IMR-90 (cell line): Measurements from ENCODE around the gene ABTB1. TPM values are rescaled to one million over a fixed set of nuclear protein-coding genes. Genes with fewer than 3 reads are reported as not detected.

ENCODE experiments used
- ATAC-seq: fragments of 200-7000 bp; cut with Tn5 transposase; 2 replicates; pipeline ENCODE4 v1.9.1; 2020; ENCODE audit warnings: low read depth, mild to moderate bottlenecking, moderate library complexity
- BruUV-seq: library from RNA; stranded (reverse); fragments of 400-500 nt; replicated peaks from 2 replicates; lab custom pipeline; 2021; lab: Mats Ljungman, UMichigan
- CTCF ChIA-PET: fragments of 300-600 bp; formaldehyde crosslinking; extraction: SDS; loops from one replicate; lab custom pipeline; 2021; ENCODE audit warnings: antibody characterized with exemption; lab: Yijun Ruan, JAX
- POLR2A ChIA-PET: fragments of 300-600 bp; sonication (Branson Sonifier 250); formaldehyde crosslinking; loops from one replicate; lab custom pipeline; 2022; ENCODE audit warnings: antibody characterized with exemption; ENCODE audit not compliant: unreplicated experiment; lab: Charles Lee
- DNase-seq: peaks from one replicate; pipeline ENCODE4 v3.0.0; 2013
- H2AFZ ChIP-seq: replicated peaks from 2 replicates; pipeline ENCODE3; 2013; ENCODE audit warnings: low read length, mild to moderate bottlenecking; ENCODE audit not compliant: poor library complexity
- H2AK5ac ChIP-seq: 2 replicates; pipeline ENCODE4 v1.6.1; 2013; ENCODE audit warnings: low read depth, low read length, inconsistent platforms
- H2AK9ac ChIP-seq: replicated peaks from 2 replicates; pipeline ENCODE3; 2013; ENCODE audit warnings: mild to moderate bottlenecking, low read depth, low read length, moderate library complexity; ENCODE audit not compliant: poor library complexity
- H2BK120ac ChIP-seq: 2 replicates; pipeline ENCODE4 v1.6.1; 2013; ENCODE audit warnings: low read depth, low read length, inconsistent platforms
- H2BK15ac ChIP-seq: 3 replicates; pipeline ENCODE4 v1.6.1; 2013; ENCODE audit warnings: low read depth, low read length, inconsistent platforms
- H2BK20ac ChIP-seq: 2 replicates; pipeline ENCODE4 v1.6.1; 2013; ENCODE audit warnings: low read depth, mild to moderate bottlenecking, inconsistent platforms, low read length, moderate library complexity
- H2BK5ac ChIP-seq: 2 replicates; pipeline ENCODE4 v1.6.1; 2013; ENCODE audit warnings: mild to moderate bottlenecking, low read depth, low read length, inconsistent platforms; ENCODE audit not compliant: poor library complexity, severe bottlenecking
- H3K14ac ChIP-seq: replicated peaks from 2 replicates; pipeline ENCODE4 v1.6.1; 2013; ENCODE audit warnings: low read depth, low read length, inconsistent platforms
- H3K18ac ChIP-seq: 2 replicates; pipeline ENCODE4 v1.6.1; 2013; ENCODE audit warnings: low read depth, low read length, control low read depth
- H3K23ac ChIP-seq: 2 replicates; pipeline ENCODE4 v1.6.1; 2013; ENCODE audit warnings: low read depth, low read length, inconsistent platforms
- H3K27ac ChIP-seq: 2 replicates; pipeline ENCODE4 v1.5.1; 2013; ENCODE audit warnings: mild to moderate bottlenecking, control low read depth, low read length; ENCODE audit not compliant: insufficient read depth
- H3K27me3 ChIP-seq: 2 replicates; pipeline ENCODE4 v1.6.1; 2013; ENCODE audit warnings: low read length; ENCODE audit not compliant: control insufficient read depth, insufficient read depth
- H3K36me3 ChIP-seq: 2 replicates; pipeline ENCODE4 v1.6.1; 2013; ENCODE audit warnings: low read length, mixed read lengths; ENCODE audit not compliant: control insufficient read depth, insufficient read depth
- H3K4ac ChIP-seq: 2 replicates; pipeline ENCODE4 v1.6.1; 2013; ENCODE audit warnings: low read depth, low read length, inconsistent platforms
- H3K4me1 ChIP-seq: 2 replicates; pipeline ENCODE4 v1.6.1; 2013; ENCODE audit warnings: low read length, mixed read lengths; ENCODE audit not compliant: control insufficient read depth, insufficient read depth
- H3K4me2 ChIP-seq: 2 replicates; pipeline ENCODE4 v1.6.1; 2013; ENCODE audit warnings: low read depth, mild to moderate bottlenecking, control low read depth, low read length, moderate library complexity
- H3K4me3 ChIP-seq: 2 replicates; pipeline ENCODE4 v1.5.1; 2013; ENCODE audit warnings: low read depth, mild to moderate bottlenecking, control low read depth, low read length, moderate library complexity; ENCODE audit not compliant: insufficient read depth
- H3K56ac ChIP-seq: 2 replicates; pipeline ENCODE4 v1.6.1; 2013; ENCODE audit warnings: low read length, inconsistent platforms; ENCODE audit not compliant: insufficient read depth; ENCODE audit errors: extremely low read depth
- H3K79me1 ChIP-seq, 2 experiments: 2 replicates each; pipeline ENCODE4 v1.6.1; 2013; ENCODE audit warnings: low read length in 2 of 2, inconsistent platforms in 1 of 2, low read depth in 1 of 2
- H3K9ac ChIP-seq: 2 replicates; pipeline ENCODE4 v1.6.1; 2013; ENCODE audit warnings: low read depth, low read length, control low read depth
- H3K9me1 ChIP-seq: 2 replicates; pipeline ENCODE4 v1.6.1; 2013; ENCODE audit warnings: low read length, inconsistent platforms; ENCODE audit not compliant: insufficient read depth
- H3K9me3 ChIP-seq: 2 replicates; pipeline ENCODE4 v1.6.1; 2013; ENCODE audit warnings: low read length; ENCODE audit not compliant: control insufficient read depth, insufficient read depth
- H4K20me1 ChIP-seq: 2 replicates; pipeline ENCODE4 v1.6.1; 2013; ENCODE audit warnings: low read length, inconsistent platforms; ENCODE audit not compliant: insufficient read depth
- H4K5ac ChIP-seq: 2 replicates; pipeline ENCODE4 v1.6.1; 2013; ENCODE audit warnings: mild to moderate bottlenecking, low read depth, low read length, control low read depth
- H4K8ac ChIP-seq, 2 experiments: 2 replicates each; pipeline ENCODE4 v1.6.1; 2013; ENCODE audit warnings: low read depth in 2 of 2, low read length in 2 of 2, control low read depth in 1 of 2, inconsistent platforms in 1 of 2
- H4K91ac ChIP-seq: 2 replicates; pipeline ENCODE4 v1.6.1; 2013; ENCODE audit warnings: low read depth, low read length, inconsistent platforms; ENCODE audit not compliant: insufficient read depth
- MXI1 ChIP-seq: IDR thresholded peaks from 2 replicates; pipeline ENCODE4 v1.6.1; 2012; ENCODE audit warnings: low read depth, mild to moderate bottlenecking, low read length, moderate library complexity, borderline replicate concordance
- RCOR1 ChIP-seq: IDR thresholded peaks from 2 replicates; pipeline ENCODE4 v1.6.1; 2012; ENCODE audit warnings: mild to moderate bottlenecking, low read length, improper control_type of control experiment; ENCODE audit not compliant: insufficient replicate concordance
- SMC3 ChIP-seq: fragments of 150-350 bp; IDR thresholded peaks from 2 replicates; pipeline ENCODE4 v1.6.1; 2016; ENCODE audit warnings: low read depth, mild to moderate bottlenecking, antibody characterized with exemption, low read length, moderate library complexity
- WGBS, 2 experiments: methylation state at CpG; one replicate each; pipeline versions ENCODE4 v1.1.5 to v1.1.7; 2013; ENCODE audit warnings: missing lambda C conversion rate in 2 of 2; ENCODE audit not compliant: insufficient read length in 1 of 2; ENCODE audit errors: extremely low coverage in 2 of 2; 5-methylcytosine and 5-hydroxymethylcytosine counted together
- dilution Hi-C: fragments of 300-500 bp; cut with HindIII; formaldehyde crosslinking; loops from one replicate; pipeline ENCODE4 v1.14.3; 2018; ENCODE audit warnings: low sequenced_read_pairs; ENCODE audit not compliant: unreplicated experiment
- in situ Hi-C: fragments of 300-500 bp; cut with MboI; formaldehyde crosslinking; loops from 3 replicates; pipeline ENCODE4 v1.14.3; 2019; ENCODE audit warnings: low sequenced_read_pairs, inconsistent platforms, mixed read lengths
- intact Hi-C: fragments of 100-400 bp; cut with micrococcal nuclease; formaldehyde crosslinking; loops from 2 replicates; pipeline ENCODE4 v1.10.0; 2022
- polyA plus RNA-seq, 3 experiments: library from polyadenylated mRNA; depleted of rRNA; stranded (reverse); fragments of >200 nt; gene quantifications; 2 replicates each; pipeline ENCODE4 v1.2.3, GENCODE V29; 2012; ENCODE audit warnings: low replicate concordance in 1 of 3
- total RNA-seq: library from RNA; depleted of rRNA; stranded (reverse); fragments of >200 nt; gene quantifications from 2 replicates; pipeline ENCODE4 v1.2.3, GENCODE V29; 2012

Gene ABTB1
- total and polyA plus RNA-seq, 2 of the 4 experiments (the other 2 are of a cell fraction), result 3.2 to 23.0 TPM

GRCh38 chr3:127691489-127691888 lies 18.7 kb downstream of the ABTB1 start:
- H2BK5ac ChIP-seq, result peak overlapping the region; percentile 89
- peak overlapping the region; percentile 97; the same call in 1 of the 2 replicates for H4K91ac ChIP-seq
- H2AK9ac ChIP-seq, result peak overlapping the region; percentile 88
- H2BK120ac ChIP-seq, result peak overlapping the region; percentile 98
- peak overlapping the region; percentile 25 for H3K9ac ChIP-seq
- TF ChIP-seq SMC3 (no peak), MXI1 (no peak), RCOR1 (no peak)
- ChIA-PET CTCF (interaction anchor here (1.9 kb wide), 1 partner anchor 140 kb away, joined by 9 read pairs; no protein-coding TSS in a partner anchor), POLR2A (no interaction called here)
- TSS peak; percentile 56 for BruUV-seq
- no peak overlapping the region for H3K56ac ChIP-seq
- no peak overlapping the region for H2AFZ ChIP-seq
- H2AK5ac ChIP-seq, result peak overlapping the region; percentile 75
- 0 out of 2 replicates have a peak overlapping the region, but pooled peaks have one; percentile 47 for H2BK20ac ChIP-seq
- peak overlapping the region; percentile 54 for H3K14ac ChIP-seq
- H4K5ac ChIP-seq, result 0 out of 2 replicates have a peak overlapping the region, but pooled peaks have one; percentile 20
- no peak overlapping the region for H3K23ac ChIP-seq
- dilution Hi-C loops, result no loop called here
- peaks cover 0 to 37% of the 10 kb centered on the region in 2 experiments; a peak in 2 of 4 replicates for H3K79me1 ChIP-seq
- peak overlapping the region in 1 of 2 experiments; percentile 69; a peak in 2 of 4 replicates for H4K8ac ChIP-seq
- no peaks in the 10 kb centered on the region for H4K20me1 ChIP-seq
- 0 out of 2 replicates have a peak overlapping the region, but pooled peaks have one; percentile 18 for H3K27ac ChIP-seq
- no peak overlapping the region for H3K4me3 ChIP-seq
- in situ Hi-C loops, result no loop called here
- H3K9me1 ChIP-seq, result peaks cover 27% of the 10 kb centered on the region
- 0 out of 3 replicates have a peak overlapping the region, but pooled peaks have one; percentile 37 for H2BK15ac ChIP-seq
- H3K4me2 ChIP-seq, result no peak overlapping the region
- peaks cover 12% of the 10 kb centered on the region; the same call in 1 of the 2 replicates for H3K36me3 ChIP-seq
- DNase-seq, result no peak
- intact Hi-C loops, result loop anchor here (2.0 kb wide), 4 partner anchors 39 to 361 kb away; partner anchors contain the start of gene SEC61A1
- peak overlapping the region; percentile 98 for H3K4ac ChIP-seq
- ATAC-seq, result no peak
- H3K9me3 ChIP-seq, result no peaks in the 10 kb centered on the region
- WGBS, 2 experiments, result no CpG with 5 or more reads among the region's 8 CpGs
- no peaks in the 10 kb centered on the region for H3K27me3 ChIP-seq
- H3K4me1 ChIP-seq, result peaks cover 26% of the 10 kb centered on the region
- H3K18ac ChIP-seq, result no peak overlapping the region
